ENCODE data around the gene NADSYN1. TPM values are rescaled to one million over a fixed set of nuclear protein-coding genes. Genes with fewer than 3 reads are reported as not detected.
"Not testable (repeated sequence)": the region's sequence is repeated elsewhere in the genome, so short reads cannot be mapped to it uniquely, and the experiment has no call there.

Gene NADSYN1
- polyA plus RNA-seq, 1 donor from 2014 or later: 66.9 TPM

DNA sequence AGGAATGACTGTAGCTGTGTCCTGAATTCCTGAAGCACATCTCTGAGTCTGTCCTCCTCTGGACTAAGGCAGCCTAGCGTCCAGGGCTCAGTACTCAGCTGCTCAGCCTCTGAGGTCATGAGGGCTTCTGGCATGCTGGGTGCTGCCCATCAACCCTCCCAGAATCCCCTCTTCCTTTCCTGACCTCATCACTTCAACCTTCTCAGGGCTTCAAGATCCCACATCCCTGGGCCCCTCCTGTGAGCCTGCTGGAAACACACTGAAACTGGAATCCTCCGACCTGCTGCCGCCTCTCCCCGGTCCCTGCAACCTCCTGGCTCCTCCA, 85.6 kb downstream of the NADSYN1 start:
- Histone ChIP-seq H3K79me2 (replicated peaks; ENCODE audit: insufficient read depth, low read length) (no peaks in the 10 kb centered on the region), H3K36me3 (ENCODE audit: insufficient read depth, low read length) (no peaks in the 10 kb centered on the region), H3K9ac (ENCODE audit: low read length) (no peak overlapping the region), H3K27me3 (ENCODE audit: insufficient read depth, low read depth, low read length) (no peaks in the 10 kb centered on the region), H3K4me3 (ENCODE audit: low read length) (no peak overlapping the region), H3K9me2 (ENCODE audit: insufficient read depth, low read length) (no peaks in the 10 kb centered on the region), H4K20me1 (ENCODE audit: insufficient read depth) (no peaks in the 10 kb centered on the region), H3K4me2 (ENCODE audit: low read length) (no peak overlapping the region), H3K9me3 (ENCODE audit: low read length) (no peaks in the 10 kb centered on the region), H3K27ac (ENCODE audit: low read length) (no peak overlapping the region), H2AFZ (ENCODE audit: low read depth, low read length) (no peak overlapping the region), H3F3A (ENCODE audit: insufficient read depth, low read length, poor library complexity, severe bottlenecking) (no peaks in the 10 kb centered on the region)
- TF ChIP-seq RAD21 (conservative IDR thresholded peaks at IDR 0.05): no peak
- no peak for TF ChIP-seq POLR2AphosphoS5 (IDR thresholded peaks at IDR 0.05)
- no peak for TF ChIP-seq TAF1 (IDR thresholded peaks at IDR 0.05; ENCODE audit: low read depth)
- TF ChIP-seq, protein P1, sequence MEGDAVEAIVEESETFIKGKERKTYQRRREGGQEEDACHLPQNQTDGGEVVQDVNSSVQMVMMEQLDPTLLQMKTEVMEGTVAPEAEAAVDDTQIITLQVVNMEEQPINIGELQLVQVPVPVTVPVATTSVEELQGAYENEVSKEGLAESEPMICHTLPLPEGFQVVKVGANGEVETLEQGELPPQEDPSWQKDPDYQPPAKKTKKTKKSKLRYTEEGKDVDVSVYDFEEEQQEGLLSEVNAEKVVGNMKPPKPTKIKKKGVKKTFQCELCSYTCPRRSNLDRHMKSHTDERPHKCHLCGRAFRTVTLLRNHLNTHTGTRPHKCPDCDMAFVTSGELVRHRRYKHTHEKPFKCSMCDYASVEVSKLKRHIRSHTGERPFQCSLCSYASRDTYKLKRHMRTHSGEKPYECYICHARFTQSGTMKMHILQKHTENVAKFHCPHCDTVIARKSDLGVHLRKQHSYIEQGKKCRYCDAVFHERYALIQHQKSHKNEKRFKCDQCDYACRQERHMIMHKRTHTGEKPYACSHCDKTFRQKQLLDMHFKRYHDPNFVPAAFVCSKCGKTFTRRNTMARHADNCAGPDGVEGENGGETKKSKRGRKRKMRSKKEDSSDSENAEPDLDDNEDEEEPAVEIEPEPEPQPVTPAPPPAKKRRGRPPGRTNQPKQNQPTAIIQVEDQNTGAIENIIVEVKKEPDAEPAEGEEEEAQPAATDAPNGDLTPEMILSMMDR (IDR thresholded peaks at IDR 0.05; ENCODE audit: poor library complexity, severe bottlenecking): no peak
- TF ChIP-seq, protein P2, sequence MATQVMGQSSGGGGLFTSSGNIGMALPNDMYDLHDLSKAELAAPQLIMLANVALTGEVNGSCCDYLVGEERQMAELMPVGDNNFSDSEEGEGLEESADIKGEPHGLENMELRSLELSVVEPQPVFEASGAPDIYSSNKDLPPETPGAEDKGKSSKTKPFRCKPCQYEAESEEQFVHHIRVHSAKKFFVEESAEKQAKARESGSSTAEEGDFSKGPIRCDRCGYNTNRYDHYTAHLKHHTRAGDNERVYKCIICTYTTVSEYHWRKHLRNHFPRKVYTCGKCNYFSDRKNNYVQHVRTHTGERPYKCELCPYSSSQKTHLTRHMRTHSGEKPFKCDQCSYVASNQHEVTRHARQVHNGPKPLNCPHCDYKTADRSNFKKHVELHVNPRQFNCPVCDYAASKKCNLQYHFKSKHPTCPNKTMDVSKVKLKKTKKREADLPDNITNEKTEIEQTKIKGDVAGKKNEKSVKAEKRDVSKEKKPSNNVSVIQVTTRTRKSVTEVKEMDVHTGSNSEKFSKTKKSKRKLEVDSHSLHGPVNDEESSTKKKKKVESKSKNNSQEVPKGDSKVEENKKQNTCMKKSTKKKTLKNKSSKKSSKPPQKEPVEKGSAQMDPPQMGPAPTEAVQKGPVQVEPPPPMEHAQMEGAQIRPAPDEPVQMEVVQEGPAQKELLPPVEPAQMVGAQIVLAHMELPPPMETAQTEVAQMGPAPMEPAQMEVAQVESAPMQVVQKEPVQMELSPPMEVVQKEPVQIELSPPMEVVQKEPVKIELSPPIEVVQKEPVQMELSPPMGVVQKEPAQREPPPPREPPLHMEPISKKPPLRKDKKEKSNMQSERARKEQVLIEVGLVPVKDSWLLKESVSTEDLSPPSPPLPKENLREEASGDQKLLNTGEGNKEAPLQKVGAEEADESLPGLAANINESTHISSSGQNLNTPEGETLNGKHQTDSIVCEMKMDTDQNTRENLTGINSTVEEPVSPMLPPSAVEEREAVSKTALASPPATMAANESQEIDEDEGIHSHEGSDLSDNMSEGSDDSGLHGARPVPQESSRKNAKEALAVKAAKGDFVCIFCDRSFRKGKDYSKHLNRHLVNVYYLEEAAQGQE (IDR thresholded peaks at IDR 0.05; ENCODE audit: borderline replicate concordance): no peak
- no peak for TF ChIP-seq EZH2 (IDR thresholded peaks at IDR 0.05; ENCODE audit: borderline replicate concordance, insufficient read depth, low read length, poor library complexity, severe bottlenecking)
- TF ChIP-seq SMC3 (conservative IDR thresholded peaks at IDR 0.05; ENCODE audit: poor library complexity): no peak
- no peak for TF ChIP-seq EP300 (conservative IDR thresholded peaks at IDR 0.05; ENCODE audit: poor library complexity, severe bottlenecking)
- TF ChIP-seq MXI1 (conservative IDR thresholded peaks at IDR 0.05; ENCODE audit: poor library complexity, severe bottlenecking): no peak

DNA sequence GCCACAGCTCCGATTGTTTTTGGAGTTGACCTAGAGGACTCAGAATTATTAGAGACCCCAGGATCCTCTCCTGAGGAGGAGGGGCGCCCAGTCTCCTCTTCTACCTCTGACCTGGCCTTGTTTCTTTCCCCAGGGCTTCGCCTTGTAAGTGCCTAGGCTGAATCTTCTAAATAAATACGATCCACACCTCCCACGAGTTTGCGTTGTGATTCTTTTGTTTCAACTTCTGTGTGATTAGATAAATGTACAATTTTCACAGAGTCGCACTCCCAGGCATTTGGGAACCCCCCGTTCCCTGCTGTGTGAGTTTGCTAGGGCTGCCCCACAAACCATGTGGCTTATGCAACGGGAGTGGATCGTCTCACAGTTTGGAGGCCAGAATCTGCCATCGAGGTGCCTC, 86.0 kb downstream of the NADSYN1 start:
- no peak overlapping the region for H2AFZ ChIP-seq (ENCODE audit: low read depth, low read length)
- H3K27ac ChIP-seq (ENCODE audit: low read length): no peak overlapping the region
- no peaks in the 10 kb centered on the region for H3K27me3 ChIP-seq (ENCODE audit: insufficient read depth, low read depth, low read length)
- TF ChIP-seq MXI1 (conservative IDR thresholded peaks at IDR 0.05; ENCODE audit: poor library complexity, severe bottlenecking) (no peak), RAD21 (conservative IDR thresholded peaks at IDR 0.05) (no peak)
- TF ChIP-seq, protein P2 (IDR thresholded peaks at IDR 0.05; ENCODE audit: borderline replicate concordance): no peak
- TF ChIP-seq, protein P1 (IDR thresholded peaks at IDR 0.05; ENCODE audit: poor library complexity, severe bottlenecking): no peak
- no peak overlapping the region for H3K9ac ChIP-seq (ENCODE audit: low read length)
- no peak overlapping the region for H3K4me2 ChIP-seq (ENCODE audit: low read length)
- no peaks in the 10 kb centered on the region for H3F3A ChIP-seq (ENCODE audit: insufficient read depth, low read length, poor library complexity, severe bottlenecking)
- no peaks in the 10 kb centered on the region for H4K20me1 ChIP-seq (ENCODE audit: insufficient read depth)
- no peak overlapping the region for H3K4me3 ChIP-seq (ENCODE audit: low read length)
- H3K9me3 ChIP-seq (ENCODE audit: low read length): no peaks in the 10 kb centered on the region
- H3K79me2 ChIP-seq (replicated peaks; ENCODE audit: insufficient read depth, low read length): no peaks in the 10 kb centered on the region
- H3K9me2 ChIP-seq (ENCODE audit: insufficient read depth, low read length): no peaks in the 10 kb centered on the region
- H3K36me3 ChIP-seq (ENCODE audit: insufficient read depth, low read length): no peaks in the 10 kb centered on the region

DNA sequence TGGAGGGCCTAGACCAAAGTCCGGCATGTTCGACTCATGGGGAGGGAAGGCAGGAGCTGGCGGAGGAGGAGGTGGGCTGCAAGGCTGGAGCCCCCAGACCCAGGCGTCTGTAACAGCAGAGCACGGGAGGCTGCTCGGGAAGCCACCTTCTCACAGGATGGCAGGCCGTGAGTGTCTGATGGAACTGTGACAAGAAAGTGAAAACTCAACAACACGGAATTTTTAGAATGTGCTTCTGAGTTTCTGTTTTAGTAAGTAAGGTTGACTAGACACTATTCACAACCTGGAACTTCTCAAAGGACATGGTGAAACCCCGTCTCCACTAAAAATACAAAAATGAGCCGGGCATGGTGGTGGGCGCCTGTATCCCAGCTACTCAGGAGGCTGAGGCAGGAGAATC, 87.0 kb downstream of the NADSYN1 start:
- not testable (repeated sequence) for H3K9me2 ChIP-seq (ENCODE audit: insufficient read depth, low read length); H3K9me3 ChIP-seq (ENCODE audit: low read length); H3K4me2 ChIP-seq (ENCODE audit: low read length)

More for the DNA sequence above, 87.0 kb downstream of the NADSYN1 start:
- H3K4me3 ChIP-seq (ENCODE audit: low read length); H3F3A ChIP-seq (ENCODE audit: insufficient read depth, low read length, poor library complexity, severe bottlenecking); H3K27ac ChIP-seq (ENCODE audit: low read length); H2AFZ ChIP-seq (ENCODE audit: low read depth, low read length); H3K79me2 ChIP-seq (replicated peaks; ENCODE audit: insufficient read depth, low read length); H3K36me3 ChIP-seq (ENCODE audit: insufficient read depth, low read length); H3K27me3 ChIP-seq (ENCODE audit: insufficient read depth, low read depth, low read length); H4K20me1 ChIP-seq (ENCODE audit: insufficient read depth); H3K9ac ChIP-seq (ENCODE audit: low read length): not testable (repeated sequence)
